Measurements from ENCODE around the gene SPRY4.
"Not testable (repeated sequence)": the region's sequence is repeated elsewhere in the genome, so short reads cannot be mapped to it uniquely, and the experiment has no call there.

SPRY4 gene

DNA sequence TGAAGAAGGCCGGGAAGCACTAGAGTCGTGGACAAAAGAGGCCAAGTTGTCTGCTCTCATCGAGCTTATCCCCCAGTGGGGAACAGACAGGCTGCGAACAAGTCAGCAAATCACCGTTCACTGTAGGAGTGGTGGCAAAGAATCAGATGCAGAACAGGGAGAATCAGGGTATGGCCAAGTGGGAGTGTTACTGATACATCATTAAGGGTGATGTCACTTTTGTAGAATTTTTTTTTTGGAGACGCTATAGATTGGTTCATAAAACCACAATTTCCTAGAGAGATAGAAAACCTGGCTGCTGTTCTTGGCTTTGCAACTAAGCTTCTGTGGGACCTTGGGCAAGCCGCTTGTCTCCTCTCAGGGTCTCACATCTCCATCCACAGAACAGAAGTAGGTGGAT lies 21.3 kb downstream of the SPRY4 start:
- intact Hi-C loops (cut with micrococcal nuclease), result no loop called here
- H3K9me3 Mint-ChIP-seq, result no peaks in the 10 kb centered on the region
- no peak overlapping the region for H3K27ac Mint-ChIP-seq
- H3K36me3 Mint-ChIP-seq (ENCODE audit: low read depth), result no peaks in the 10 kb centered on the region
- H3K27me3 Mint-ChIP-seq, result peaks cover 14% of the 10 kb centered on the region
- H3K4me1 Mint-ChIP-seq (ENCODE audit: low read depth), result no peaks in the 10 kb centered on the region
- H3K4me3 Mint-ChIP-seq, result no peak overlapping the region

DNA sequence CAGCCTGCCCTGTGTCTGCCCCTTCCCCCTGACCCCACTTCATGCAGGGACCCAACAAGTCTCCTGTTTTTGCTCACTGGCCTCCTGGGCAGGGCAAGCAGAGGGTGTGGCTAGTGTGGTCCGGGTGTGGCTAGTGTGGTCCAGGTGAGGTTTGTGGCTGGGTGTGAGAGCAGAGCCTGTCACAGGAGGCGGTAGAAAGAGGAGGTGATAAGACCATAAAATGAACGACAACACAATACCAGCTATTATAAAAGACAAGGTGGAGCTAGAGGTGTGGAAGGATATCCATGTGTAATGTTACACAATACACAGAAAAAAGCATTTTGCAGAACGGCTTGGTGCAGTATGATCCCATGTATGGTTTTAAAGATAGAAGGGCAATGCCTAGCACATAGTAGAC lies 23.3 kb downstream of the SPRY4 start:
- H3K9me3 Mint-ChIP-seq, result no peaks in the 10 kb centered on the region
- no peak overlapping the region for H3K4me3 Mint-ChIP-seq
- no peaks in the 10 kb centered on the region for H3K4me1 Mint-ChIP-seq (ENCODE audit: low read depth)

DNA sequence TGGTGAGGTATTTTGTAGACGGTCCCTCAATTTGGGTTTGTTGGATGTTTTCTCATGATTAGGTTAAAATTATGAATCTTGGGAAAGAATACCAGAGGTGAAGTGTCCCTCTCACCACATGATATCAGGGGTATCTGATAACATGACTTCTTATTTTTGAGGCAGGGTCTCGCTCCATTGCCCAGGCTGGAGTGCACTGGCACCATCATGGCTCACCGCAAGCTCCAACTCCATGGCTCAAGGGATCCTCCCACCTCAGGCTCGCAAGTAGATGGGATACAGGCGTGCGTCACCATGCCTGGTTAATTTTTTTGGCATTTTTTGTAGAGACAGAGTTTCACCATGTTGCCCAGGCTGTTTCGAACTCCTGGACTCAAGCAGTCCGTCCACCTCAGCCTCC lies 24.1 kb downstream of the SPRY4 start:
- H3K27me3 Mint-ChIP-seq, result peaks cover 13% of the 10 kb centered on the region
- intact Hi-C loops (cut with micrococcal nuclease), result no loop called here
- no peak overlapping the region for H3K27ac Mint-ChIP-seq
- no peak overlapping the region for H3K4me3 Mint-ChIP-seq
- no peaks in the 10 kb centered on the region for H3K9me3 Mint-ChIP-seq
- no peaks in the 10 kb centered on the region for H3K36me3 Mint-ChIP-seq (ENCODE audit: low read depth)
- H3K4me1 Mint-ChIP-seq (ENCODE audit: low read depth), result no peaks in the 10 kb centered on the region

More for the DNA sequence above, 23.3 kb downstream of the SPRY4 start:
- Mint-ChIP-seq H3K27me3 (peaks cover 10% of the 10 kb centered on the region), H3K36me3 (ENCODE audit: low read depth) (no peaks in the 10 kb centered on the region), H3K27ac (no peak overlapping the region)
- intact Hi-C loops (cut with micrococcal nuclease), result no loop called here

DNA sequence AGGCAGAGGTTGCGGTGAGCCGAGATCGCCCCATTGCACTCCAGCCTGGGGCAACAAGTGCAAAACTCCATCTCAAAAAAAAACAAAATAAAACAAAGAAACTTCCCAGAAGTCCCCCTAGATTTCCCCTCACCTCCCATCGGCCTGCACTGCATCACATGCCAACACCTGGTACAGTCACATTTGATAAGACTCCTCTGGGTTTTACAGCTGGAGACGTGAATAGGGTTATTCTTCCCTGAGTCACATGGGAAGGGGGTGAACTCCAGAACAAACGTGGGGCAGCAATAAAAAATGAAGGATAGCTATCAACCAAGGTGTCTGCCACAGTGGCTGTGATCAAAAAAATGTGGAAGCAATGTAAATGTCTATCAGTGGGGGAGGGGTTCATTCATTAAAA lies 26.0 kb downstream of the SPRY4 start:
- intact Hi-C loops (cut with micrococcal nuclease), result no loop called here
- H3K9me3 Mint-ChIP-seq, result no peaks in the 10 kb centered on the region
- no peaks in the 10 kb centered on the region for H3K36me3 Mint-ChIP-seq (ENCODE audit: low read depth)
- no peak overlapping the region for H3K4me3 Mint-ChIP-seq
- H3K27ac Mint-ChIP-seq, result no peak overlapping the region
- H3K4me1 Mint-ChIP-seq (ENCODE audit: low read depth), result no peaks in the 10 kb centered on the region
- peaks cover 15% of the 10 kb centered on the region for H3K27me3 Mint-ChIP-seq

DNA sequence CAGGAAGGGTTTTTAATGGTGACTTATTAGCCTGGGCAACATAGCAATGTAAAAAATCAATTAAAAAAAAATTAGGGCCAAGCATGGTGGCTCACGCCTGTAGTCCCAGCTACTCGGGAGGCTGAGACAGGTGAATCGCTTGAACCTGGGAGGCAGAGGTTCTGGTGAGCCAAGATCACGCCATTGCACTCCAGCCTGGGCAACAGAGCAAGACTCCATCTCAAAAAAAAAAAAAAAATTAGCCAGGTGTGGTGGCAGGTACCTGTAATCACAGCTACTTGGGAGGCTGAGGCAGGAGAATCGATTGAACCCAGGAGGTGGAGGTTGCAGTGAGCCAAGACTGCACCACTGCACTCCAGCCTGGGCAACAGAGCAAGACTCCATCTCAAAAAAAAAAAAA lies 27.0 kb downstream of the SPRY4 start:
- intact Hi-C loops (cut with micrococcal nuclease); H3K36me3 Mint-ChIP-seq (ENCODE audit: low read depth); H3K4me3 Mint-ChIP-seq; H3K4me1 Mint-ChIP-seq (ENCODE audit: low read depth); H3K27ac Mint-ChIP-seq; H3K9me3 Mint-ChIP-seq: not testable (repeated sequence)
- H3K27me3 Mint-ChIP-seq, result peaks cover 15% of the 10 kb centered on the region

DNA sequence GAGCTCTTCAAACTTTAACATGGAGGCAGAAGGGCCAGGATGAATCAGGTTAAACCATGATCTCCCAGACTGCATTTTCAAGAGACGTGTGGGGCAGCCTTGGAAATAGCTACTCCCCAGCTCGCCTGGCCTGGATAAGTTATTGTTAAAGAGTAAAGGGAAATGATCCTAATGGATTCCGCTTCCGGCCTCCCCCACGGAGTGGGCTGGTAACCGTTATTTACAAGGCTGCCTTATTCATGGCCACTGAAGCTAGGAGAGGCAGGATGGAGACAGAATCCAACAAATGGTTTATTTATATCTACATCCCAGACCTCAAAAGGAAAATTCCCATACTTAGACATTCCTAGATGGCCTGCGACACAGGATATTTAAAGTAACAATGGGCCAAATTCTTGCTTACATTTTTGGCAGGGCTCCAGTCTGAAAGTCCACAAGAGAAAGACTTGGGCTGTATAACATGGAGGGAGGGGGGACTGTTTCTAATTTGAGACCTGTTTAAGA lies 27.9 kb downstream of the SPRY4 start:
- Mint-ChIP-seq H3K27ac (no peak overlapping the region), H3K4me1 (ENCODE audit: low read depth) (no peaks in the 10 kb centered on the region), H3K4me3 (no peak overlapping the region), H3K9me3 (no peaks in the 10 kb centered on the region), H3K27me3 (peaks cover 18% of the 10 kb centered on the region), H3K36me3 (ENCODE audit: low read depth) (no peaks in the 10 kb centered on the region)
- intact Hi-C loops (cut with micrococcal nuclease), result no loop called here

DNA sequence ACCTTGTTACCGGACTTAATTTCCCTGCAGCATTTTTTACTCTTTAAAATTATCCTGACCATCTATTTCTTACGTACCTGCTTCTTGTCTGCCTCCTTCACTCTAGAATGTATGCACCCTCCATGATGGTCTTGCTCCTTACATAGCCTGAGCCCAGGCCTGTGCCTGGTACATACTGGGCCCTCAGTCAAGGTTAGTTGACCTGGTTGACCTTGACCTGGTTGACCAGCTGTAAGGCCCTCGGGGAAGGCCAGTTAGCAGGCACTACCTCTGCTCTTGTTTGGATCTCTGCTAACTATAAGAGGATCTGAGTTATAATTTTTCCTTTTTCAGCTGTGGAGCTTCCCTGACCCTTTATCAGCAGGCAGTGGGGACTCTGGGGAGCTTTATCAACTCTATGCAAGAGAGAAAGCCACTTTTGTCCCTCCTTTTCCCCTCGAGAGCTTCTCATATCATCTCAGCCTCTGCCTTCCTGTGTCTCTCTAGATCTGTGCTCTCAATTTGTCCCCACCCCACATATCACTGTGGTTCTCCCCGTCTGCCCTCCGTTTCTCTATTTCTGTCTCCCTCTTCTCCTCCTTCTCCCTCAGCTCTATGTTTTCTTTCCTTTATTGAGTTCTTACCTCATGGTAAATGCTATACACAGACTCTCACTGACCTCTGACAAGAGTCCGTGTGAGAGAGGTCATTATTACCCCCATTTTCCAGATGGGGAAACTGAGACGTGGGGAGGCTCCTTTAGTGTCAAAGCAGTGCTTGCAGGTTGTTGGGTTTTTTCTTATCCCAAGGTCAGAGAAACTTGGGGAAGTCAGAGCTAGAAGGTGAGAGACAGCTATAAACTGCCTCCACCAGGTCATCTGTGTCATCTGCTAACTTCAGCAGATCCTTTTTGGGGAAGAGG lies 28.6 kb downstream of the SPRY4 start:
- H3K27me3 Mint-ChIP-seq, result peaks cover 16% of the 10 kb centered on the region
- H3K9me3 Mint-ChIP-seq, result no peaks in the 10 kb centered on the region
- H3K4me1 Mint-ChIP-seq (ENCODE audit: low read depth), result no peaks in the 10 kb centered on the region
- intact Hi-C loops (cut with micrococcal nuclease), result no loop called here
- H3K4me3 Mint-ChIP-seq, result no peak overlapping the region
- H3K27ac Mint-ChIP-seq, result no peak overlapping the region
- H3K36me3 Mint-ChIP-seq (ENCODE audit: low read depth), result no peaks in the 10 kb centered on the region

DNA sequence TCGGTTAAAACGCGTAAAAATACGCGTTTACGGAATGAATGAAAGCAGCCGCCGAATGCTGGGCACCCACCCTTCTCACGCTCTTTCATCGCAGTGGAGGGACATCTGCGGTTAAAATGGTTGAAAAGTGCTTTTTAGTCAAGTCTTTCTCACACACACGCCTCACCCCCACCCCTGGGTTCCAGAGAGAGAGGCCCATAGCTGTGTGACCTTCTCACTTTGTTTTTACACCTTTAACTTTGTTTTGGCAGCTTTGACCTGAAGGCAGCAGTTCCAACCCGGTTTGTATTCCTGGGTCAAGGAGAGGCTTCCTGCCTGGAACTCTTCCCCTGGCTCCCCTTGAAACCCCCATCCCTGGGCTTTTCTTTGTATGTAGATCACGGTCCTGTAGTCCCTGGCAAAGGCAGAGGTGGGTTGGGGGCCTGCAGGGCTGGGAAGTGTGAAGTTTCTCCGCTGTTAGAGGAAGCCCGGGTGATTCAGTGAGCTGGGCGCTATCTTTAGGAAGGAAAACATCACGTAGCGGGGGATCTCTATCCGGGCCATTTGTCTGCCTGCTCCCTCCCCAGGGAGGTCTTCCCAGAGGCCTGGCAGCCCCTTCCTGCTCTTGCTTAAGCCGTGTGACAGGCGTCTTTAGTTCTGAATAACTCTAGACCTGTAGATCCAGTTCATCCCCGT lies 29.6 kb downstream of the SPRY4 start:
- H3K4me3 Mint-ChIP-seq, result no peak overlapping the region
- H3K36me3 Mint-ChIP-seq (ENCODE audit: low read depth), result no peaks in the 10 kb centered on the region
- H3K27ac Mint-ChIP-seq, result no peak overlapping the region

DNA sequence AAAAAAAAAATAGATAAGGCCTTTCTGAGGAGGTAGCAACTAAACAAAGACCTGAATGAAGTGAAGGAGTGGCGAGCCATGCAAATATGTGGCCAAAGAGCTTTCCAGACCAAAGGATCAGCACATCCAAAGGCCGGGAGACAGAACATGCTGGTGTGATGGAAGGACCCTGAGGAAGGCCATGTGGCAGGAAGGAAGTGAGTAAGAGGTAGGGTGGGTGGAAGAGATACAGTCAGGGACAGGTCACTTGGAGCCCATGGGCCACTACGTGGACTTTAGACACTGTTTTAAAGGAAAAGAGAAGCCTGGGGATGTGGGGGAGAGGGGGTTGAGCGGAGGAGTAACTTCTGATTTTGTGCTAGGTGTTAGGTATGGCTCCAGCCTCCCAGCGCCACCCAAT lies 31.3 kb downstream of the SPRY4 start:
- Mint-ChIP-seq H3K27me3 (peaks cover 23% of the 10 kb centered on the region), H3K4me1 (ENCODE audit: low read depth) (no peaks in the 10 kb centered on the region), H3K27ac (no peak overlapping the region), H3K4me3 (no peak overlapping the region), H3K9me3 (no peaks in the 10 kb centered on the region), H3K36me3 (ENCODE audit: low read depth) (no peaks in the 10 kb centered on the region)
- intact Hi-C loops (cut with micrococcal nuclease), result no loop called here

More for the DNA sequence above, 29.6 kb downstream of the SPRY4 start:
- Mint-ChIP-seq H3K27me3 (peaks cover 18% of the 10 kb centered on the region), H3K9me3 (no peaks in the 10 kb centered on the region), H3K4me1 (ENCODE audit: low read depth) (no peaks in the 10 kb centered on the region)
- intact Hi-C loops (cut with micrococcal nuclease), result no loop called here

DNA sequence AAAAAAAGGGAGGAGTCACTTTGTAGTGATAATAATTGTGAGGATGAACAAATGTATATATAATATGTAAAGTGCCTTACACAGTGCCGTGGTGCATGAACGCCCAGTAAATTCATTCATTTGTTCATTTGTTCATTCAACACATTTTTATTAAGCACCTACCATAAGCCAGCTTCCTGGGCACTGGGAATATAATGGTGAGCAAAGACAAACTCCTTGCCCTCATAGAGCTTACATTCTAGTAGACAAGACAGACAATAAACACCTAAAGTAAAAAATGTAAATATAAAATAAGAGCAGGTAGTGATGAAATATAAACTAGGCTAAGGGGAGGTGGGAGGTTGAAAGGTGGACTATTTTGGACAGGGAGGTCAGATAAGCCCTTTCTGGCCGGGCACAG lies 32.0 kb downstream of the SPRY4 start:
- Mint-ChIP-seq H3K4me1 (ENCODE audit: low read depth) (peaks cover under 1% of the 10 kb centered on the region), H3K4me3 (no peak overlapping the region), H3K9me3 (no peaks in the 10 kb centered on the region), H3K27me3 (peaks cover 26% of the 10 kb centered on the region), H3K36me3 (ENCODE audit: low read depth) (no peaks in the 10 kb centered on the region), H3K27ac (no peak overlapping the region)
- intact Hi-C loops (cut with micrococcal nuclease), result no loop called here

DNA sequence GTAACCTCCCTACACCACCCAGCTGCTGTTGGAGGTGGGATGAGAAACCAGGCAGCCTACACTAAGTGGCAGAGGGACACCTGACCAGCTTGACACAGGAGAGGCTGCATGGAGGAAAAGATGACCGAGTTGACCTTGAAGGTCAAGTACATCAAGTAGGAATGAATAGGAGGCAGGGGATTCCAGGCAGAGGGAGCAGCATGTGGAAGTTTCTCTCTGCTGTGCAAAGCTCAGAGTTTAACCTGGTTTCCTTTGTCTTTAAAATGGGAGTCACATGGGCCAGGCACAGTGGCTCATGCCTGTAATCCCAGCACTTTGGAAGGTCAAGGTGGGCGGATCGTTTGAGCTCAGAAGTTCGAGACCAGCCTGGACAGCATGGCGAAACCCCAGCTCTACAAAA lies 32.6 kb downstream of the SPRY4 start:
- Mint-ChIP-seq H3K27me3 (peaks cover 30% of the 10 kb centered on the region), H3K9me3 (no peaks in the 10 kb centered on the region), H3K4me1 (ENCODE audit: low read depth) (peaks cover 6% of the 10 kb centered on the region), H3K27ac (no peak overlapping the region), H3K36me3 (ENCODE audit: low read depth) (no peaks in the 10 kb centered on the region), H3K4me3 (no peak overlapping the region)
- intact Hi-C loops (cut with micrococcal nuclease), result no loop called here

DNA sequence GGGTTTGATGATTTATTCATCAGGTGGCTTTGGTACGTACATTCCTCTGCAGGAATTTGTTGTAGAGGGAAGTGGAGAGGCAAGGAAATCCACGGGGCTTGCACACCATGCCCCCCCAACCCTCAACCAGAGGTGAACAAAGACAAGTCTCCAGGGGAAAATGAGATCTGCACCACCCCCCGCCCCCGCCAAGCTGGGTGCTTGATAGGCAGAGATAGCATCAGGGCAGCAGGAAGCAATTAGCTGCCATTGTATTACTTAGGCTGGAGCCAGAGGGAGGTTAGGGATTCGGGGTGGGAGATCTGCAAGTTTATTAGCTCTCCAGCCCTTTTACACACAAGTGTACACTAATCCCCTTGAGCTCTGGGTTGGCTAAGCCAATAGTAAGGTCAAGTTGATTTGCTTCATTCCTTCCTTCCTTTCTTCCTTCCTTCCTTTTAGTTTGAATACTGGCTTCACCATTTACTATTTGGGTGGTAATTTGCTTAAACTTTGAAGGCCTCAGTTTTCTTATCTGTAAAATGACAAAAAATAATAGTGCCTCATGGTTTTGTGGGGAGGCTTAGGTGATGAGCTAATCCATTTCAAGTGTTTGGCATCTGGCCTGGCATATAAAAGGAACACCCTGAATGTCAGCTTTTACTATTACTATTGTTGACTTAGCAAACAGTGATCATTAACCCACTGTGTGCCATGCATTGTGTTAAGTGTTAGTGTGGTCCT lies 34.1 kb downstream of the SPRY4 start:
- Mint-ChIP-seq H3K27me3 (peaks cover 29% of the 10 kb centered on the region), H3K9me3 (no peaks in the 10 kb centered on the region), H3K27ac (no peak overlapping the region), H3K4me3 (no peak overlapping the region), H3K36me3 (ENCODE audit: low read depth) (no peaks in the 10 kb centered on the region), H3K4me1 (ENCODE audit: low read depth) (peaks cover 7% of the 10 kb centered on the region)
- intact Hi-C loops (cut with micrococcal nuclease), result no loop called here

DNA sequence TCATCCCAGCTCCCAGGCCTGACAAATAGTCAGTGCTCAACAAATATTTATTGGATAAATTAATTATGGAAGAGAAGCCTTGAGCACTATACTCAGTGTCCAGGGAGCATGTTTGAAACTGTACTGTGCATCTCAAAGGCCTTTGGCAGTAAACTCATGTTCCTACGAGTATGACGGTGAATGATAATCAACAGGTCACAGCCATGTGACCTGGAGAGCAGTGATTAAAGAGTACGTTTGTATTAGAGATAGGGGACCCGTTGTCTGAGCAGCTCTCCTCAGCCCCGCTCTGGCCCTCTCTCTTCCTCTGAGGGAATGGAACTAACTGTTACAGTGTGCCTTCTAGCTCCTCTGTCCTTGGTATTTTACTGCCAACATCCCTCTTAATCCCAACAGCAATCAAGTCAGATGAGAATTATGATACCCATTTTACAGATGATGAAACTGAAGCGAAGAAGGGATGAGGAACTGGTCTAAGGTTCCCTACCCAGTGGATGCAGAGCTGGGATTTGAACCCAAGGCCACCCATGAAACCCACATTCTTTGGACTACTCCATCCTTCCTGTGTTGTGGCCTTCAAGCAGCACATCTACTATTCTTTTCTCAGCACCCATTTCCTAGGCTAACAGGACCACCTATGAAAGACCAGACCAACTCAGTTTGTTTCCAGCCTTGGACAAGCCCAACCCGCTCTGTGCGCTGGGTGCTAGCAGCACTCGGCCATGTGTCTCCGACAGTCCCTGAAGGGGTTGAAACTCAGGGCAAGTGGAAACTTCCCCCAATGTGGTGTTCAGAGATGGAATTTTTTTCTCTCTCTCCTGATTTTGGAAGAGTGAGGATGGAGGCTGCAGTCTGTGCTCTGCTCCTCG lies 34.9 kb downstream of the SPRY4 start:
- Mint-ChIP-seq H3K27me3 (peaks cover 26% of the 10 kb centered on the region), H3K27ac (no peak overlapping the region), H3K36me3 (ENCODE audit: low read depth) (no peaks in the 10 kb centered on the region), H3K4me3 (no peak overlapping the region), H3K4me1 (ENCODE audit: low read depth) (peaks cover 7% of the 10 kb centered on the region), H3K9me3 (no peaks in the 10 kb centered on the region)
- intact Hi-C loops (cut with micrococcal nuclease), result no loop called here
